ENCODE results near the gene DOLPP1.

DNA sequence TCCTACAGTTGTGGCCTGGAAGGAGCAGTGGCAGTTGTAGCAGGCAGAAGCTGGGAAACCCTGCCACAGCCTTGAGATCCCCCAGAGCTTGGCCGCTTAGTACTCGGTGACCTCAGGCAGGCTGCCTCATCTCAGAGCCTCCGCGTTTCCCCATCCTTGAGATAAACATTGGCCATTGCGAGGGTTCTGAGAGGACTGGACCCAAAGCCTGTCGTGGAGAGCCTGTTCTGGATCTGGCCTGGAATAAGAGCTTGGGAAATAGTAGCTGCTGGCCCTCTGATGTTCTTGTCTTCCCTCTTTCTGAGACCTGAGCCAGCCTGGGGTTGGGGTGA, 43.2 kb upstream of the DOLPP1 start:
- TF ChIP-seq MAFK (IDR thresholded peaks at IDR 0.05; ENCODE audit: low read depth, low read length) (no peak), KDM5A (IDR thresholded peaks at IDR 0.05; ENCODE audit: low read length) (no peak), JUN (IDR thresholded peaks at IDR 0.05; ENCODE audit: low read depth, low read length) (no peak), GTF2F1 (IDR thresholded peaks at IDR 0.05; ENCODE audit: borderline replicate concordance, low read depth, low read length) (no peak), ZNF274 (IDR thresholded peaks at IDR 0.05; ENCODE audit: borderline replicate concordance, extremely low read depth, low read length) (no peak), GABPA (IDR thresholded peaks at IDR 0.05; ENCODE audit: borderline replicate concordance, insufficient read depth, low read length) (no peak), POLR2A (IDR thresholded peaks at IDR 0.05; ENCODE audit: control extremely low read depth in 1 of 2, low read depth in 2 of 2, low read length in 2 of 2) (no peak), EP300 (IDR thresholded peaks at IDR 0.05; ENCODE audit: borderline replicate concordance in 1 of 2, low read depth in 2 of 2, low read length in 2 of 2) (no peak), EZH2 (IDR thresholded peaks at IDR 0.05; ENCODE audit: low read depth, low read length, severe bottlenecking) (no peak)
- TF ChIP-seq, protein P1, sequence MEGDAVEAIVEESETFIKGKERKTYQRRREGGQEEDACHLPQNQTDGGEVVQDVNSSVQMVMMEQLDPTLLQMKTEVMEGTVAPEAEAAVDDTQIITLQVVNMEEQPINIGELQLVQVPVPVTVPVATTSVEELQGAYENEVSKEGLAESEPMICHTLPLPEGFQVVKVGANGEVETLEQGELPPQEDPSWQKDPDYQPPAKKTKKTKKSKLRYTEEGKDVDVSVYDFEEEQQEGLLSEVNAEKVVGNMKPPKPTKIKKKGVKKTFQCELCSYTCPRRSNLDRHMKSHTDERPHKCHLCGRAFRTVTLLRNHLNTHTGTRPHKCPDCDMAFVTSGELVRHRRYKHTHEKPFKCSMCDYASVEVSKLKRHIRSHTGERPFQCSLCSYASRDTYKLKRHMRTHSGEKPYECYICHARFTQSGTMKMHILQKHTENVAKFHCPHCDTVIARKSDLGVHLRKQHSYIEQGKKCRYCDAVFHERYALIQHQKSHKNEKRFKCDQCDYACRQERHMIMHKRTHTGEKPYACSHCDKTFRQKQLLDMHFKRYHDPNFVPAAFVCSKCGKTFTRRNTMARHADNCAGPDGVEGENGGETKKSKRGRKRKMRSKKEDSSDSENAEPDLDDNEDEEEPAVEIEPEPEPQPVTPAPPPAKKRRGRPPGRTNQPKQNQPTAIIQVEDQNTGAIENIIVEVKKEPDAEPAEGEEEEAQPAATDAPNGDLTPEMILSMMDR (IDR thresholded peaks at IDR 0.05; ENCODE audit: control extremely low read depth in 1 of 3, insufficient read depth in 1 of 3, low read depth in 1 of 3, low read length in 3 of 3) = no peak

Data from H1 (cell line).